HepG2 (cell line): Measurements from ENCODE around the gene RABGAP1L. TPM values are rescaled to one million over a fixed set of nuclear protein-coding genes. Genes with fewer than 3 reads are reported as not detected.
A peak's percentile ranks its signal among the peaks of the same experiment; 100 is the strongest.

Source experiments
- EED ChIP-seq: sonication (generic); formaldehyde crosslinking; IDR thresholded peaks from 2 replicates; pipeline ENCODE4 v1.5.0; 2020; ENCODE audit warnings: mild to moderate bottlenecking, missing genetic modification reagents
- LRRFIP1 ChIP-seq: sonication (generic); formaldehyde crosslinking; conservative IDR thresholded peaks from 2 replicates; pipeline ENCODE4 v1.4.0; 2020; ENCODE audit warnings: missing genetic modification reagents
- MBNL3 ChIP-seq: fragments of 250-450 bp; sonication (Bioruptor Pico); conservative IDR thresholded peaks from 2 replicates; pipeline ENCODE4 v1.8.0; 2022; ENCODE audit warnings: mild to moderate bottlenecking, inconsistent platforms
- MTA1 ChIP-seq: sonication (generic); formaldehyde crosslinking; IDR thresholded peaks from 2 replicates; pipeline ENCODE4 v1.4.0; 2020; ENCODE audit warnings: missing genetic modification reagents, mild to moderate bottlenecking, borderline replicate concordance
- PHF21A ChIP-seq: sonication (generic); formaldehyde crosslinking; IDR thresholded peaks from 2 replicates; pipeline ENCODE4 v1.5.0; 2020; ENCODE audit warnings: mild to moderate bottlenecking, missing genetic modification reagents
- PRDM15 ChIP-seq: sonication (generic); formaldehyde crosslinking; IDR thresholded peaks from 2 replicates; pipeline ENCODE4 v1.4.0; 2020; ENCODE audit warnings: missing genetic modification reagents
- RARG ChIP-seq: sonication (generic); formaldehyde crosslinking; IDR thresholded peaks from 2 replicates; pipeline ENCODE4 v1.4.0; 2020; ENCODE audit warnings: low read depth, mild to moderate bottlenecking, missing genetic modification reagents
- RFX5 ChIP-seq: IDR thresholded peaks from 2 replicates; pipeline ENCODE4 v1.6.1; 2011; ENCODE audit warnings: low read depth, low read length, improper control_type of control experiment
- SSRP1 ChIP-seq: IDR thresholded peaks from 2 replicates; pipeline ENCODE4 v1.6.1; 2016; ENCODE audit warnings: control low read depth
- TFAP4 ChIP-seq: sonication (generic); IDR thresholded peaks from 2 replicates; pipeline ENCODE4 v1.6.1; 2016; ENCODE audit warnings: low read depth, borderline replicate concordance
- ZBTB7B ChIP-seq: sonication (generic); formaldehyde crosslinking; IDR thresholded peaks from 2 replicates; pipeline ENCODE4 v1.4.0; 2020; ENCODE audit warnings: missing genetic modification reagents
- ZKSCAN8 ChIP-seq: IDR thresholded peaks from 2 replicates; pipeline ENCODE4 v1.6.1; 2016; ENCODE audit warnings: borderline replicate concordance, missing genetic modification reagents, missing compliant biosample characterization
- ZNF350 ChIP-seq: sonication (generic); formaldehyde crosslinking; IDR thresholded peaks from 2 replicates; pipeline ENCODE4 v1.4.0; 2020; ENCODE audit warnings: mild to moderate bottlenecking, low read depth, missing genetic modification reagents, borderline replicate concordance
- ZNF614 ChIP-seq: IDR thresholded peaks from 2 replicates; pipeline ENCODE4 v1.6.1; 2018; ENCODE audit warnings: missing biosample characterization, missing genetic modification reagents, inconsistent platforms, borderline replicate concordance
- ZNF644 ChIP-seq: IDR thresholded peaks from 2 replicates; pipeline ENCODE4 v1.6.1; 2016; ENCODE audit warnings: low read depth
- ZNF747 ChIP-seq: sonication (generic); formaldehyde crosslinking; IDR thresholded peaks from 2 replicates; pipeline ENCODE4 v1.8.1; 2023; ENCODE audit warnings: missing genetic modification reagents, mild to moderate bottlenecking, borderline replicate concordance
- ZNF770 ChIP-seq: sonication (generic); formaldehyde crosslinking; IDR thresholded peaks from 2 replicates; pipeline ENCODE4 v1.5.0; 2020; ENCODE audit warnings: mild to moderate bottlenecking, missing genetic modification reagents
- ZNF816 ChIP-seq: sonication (generic); formaldehyde crosslinking; IDR thresholded peaks from 2 replicates; pipeline ENCODE4 v1.8.0; 2022; ENCODE audit warnings: missing genetic modification reagents, mild to moderate bottlenecking, borderline replicate concordance
- ZNF839 ChIP-seq: sonication (generic); formaldehyde crosslinking; IDR thresholded peaks from 2 replicates; pipeline ENCODE4 v1.4.0; 2020; ENCODE audit warnings: missing genetic modification reagents, mild to moderate bottlenecking, borderline replicate concordance
- polyA plus RNA-seq, 8 experiments: library from polyadenylated mRNA; depleted of rRNA in 3 of 8; stranded (reverse) in 7 of 8; unstranded in 1 of 8; fragments of >200 nt; fragmentation: Illumina TruSeq in 4 of 8; extraction: Trizol in 4 of 8; gene quantifications; 2 replicates each; pipeline versions ENCODE4 v1.2.1 to v1.2.3, GENCODE V29; 2011 to 2016; ENCODE audit warnings: low read depth in 4 of 8, missing spikeins in 1 of 8, mixed read lengths in 1 of 8; ENCODE audit not compliant: insufficient read depth in 1 of 8
- total RNA-seq, 5 experiments: library from RNA; depleted of rRNA; stranded (reverse); fragments of >200 nt; fragmentation: Illumina TruSeq; extraction: Trizol; gene quantifications; 2 replicates each; pipeline ENCODE4 v1.2.3, GENCODE V29; 2016; ENCODE audit warnings: low read depth in 1 of 5

The RABGAP1L gene
- total and polyA plus RNA-seq, 2 of the 13 experiments (the other 11 are each of a cell fraction or from before 2014, with no cell fraction given): 7.9 to 22.6 TPM

- TF ChIP-seq ZNF839 (CRISPR knock-in tag) (0 out of 2 replicates have a peak, but pooled peaks have one; percentile 18), ZBTB7B (CRISPR knock-in tag) (0 out of 2 replicates have a peak, but pooled peaks have one; percentile 30), PRDM15 (no peak), PHF21A (no peak), ZNF614 (CRISPR knock-in tag) (0 out of 2 replicates have a peak, but pooled peaks have one; percentile 14), ZNF816 (CRISPR knock-in tag) (no peak), SSRP1 (CRISPR knock-in tag) (no peak), TFAP4 (peak; percentile 1; the same call in 1 of the 2 replicates), LRRFIP1 (CRISPR knock-in tag) (no peak), MTA1 (CRISPR knock-in tag) (no peak), RFX5 (no peak), EED (CRISPR knock-in tag) (0 out of 2 replicates have a peak, but pooled peaks have one; percentile 40), ZNF770 (CRISPR knock-in tag) (no peak), ZNF350 (CRISPR knock-in tag) (0 out of 2 replicates have a peak, but pooled peaks have one; percentile 2), ZKSCAN8 (CRISPR knock-in tag) (0 out of 2 replicates have a peak, but pooled peaks have one; percentile 11), ZNF644 (0 out of 2 replicates have a peak, but pooled peaks have one; percentile 14), MBNL3 (CRISPR knock-in tag) (no peak), RARG (CRISPR knock-in tag) (no peak), ZNF747 (CRISPR knock-in tag) (peak; percentile 31; the same call in 1 of the 2 replicates)
Observed at GRCh38 chr1:174160109-174160473, 771 bp downstream of the RABGAP1L start (continued).
